DND-41 (cell line): ENCODE measurements around the gene UPP1.

ENCODE experiments used
- ATAC-seq: fragments of 200-7000 bp; cut with Tn5 transposase; 3 replicates; pipeline ENCODE4 v1.9.1; 2021; ENCODE audit warnings: low read depth; ENCODE audit not compliant: insufficient read depth
- DNase-seq: peaks from one replicate; pipeline ENCODE4 v3.0.0-alpha.2; 2020
- H2AFZ ChIP-seq: 2 replicates; pipeline ENCODE4 v1.6.0; 2012; ENCODE audit warnings: low read depth, low read length
- H3K27ac ChIP-seq: 2 replicates; pipeline ENCODE4 v1.5.1; 2012; ENCODE audit warnings: low read length, inconsistent platforms
- H3K27me3 ChIP-seq: fragments of 200-600 bp; sonication (generic); 2 replicates; pipeline ENCODE4 v1.6.0; 2012; ENCODE audit warnings: low read length, mild to moderate bottlenecking, inconsistent platforms; ENCODE audit not compliant: insufficient read depth, poor library complexity
- H3K36me3 ChIP-seq: 2 replicates; pipeline ENCODE4 v1.5.1; 2012; ENCODE audit warnings: low read length, inconsistent platforms; ENCODE audit not compliant: insufficient read depth
- H3K4me1 ChIP-seq: 2 replicates; pipeline ENCODE4 v1.5.1; 2012; ENCODE audit warnings: mild to moderate bottlenecking, low read length; ENCODE audit not compliant: insufficient read depth
- H3K4me2 ChIP-seq: 2 replicates; pipeline ENCODE4 v1.6.0; 2012; ENCODE audit warnings: mild to moderate bottlenecking, moderate library complexity, low read length, inconsistent platforms; ENCODE audit not compliant: insufficient read depth
- H3K4me3 ChIP-seq, 2 experiments: fragments of 200-600 bp in 1 of 2; shearing (Covaris generic) in 1 of 2; 2 replicates each; pipeline ENCODE4 v1.5.1; 2012 to 2016; ENCODE audit warnings: inconsistent platforms in 2 of 2, low read length in 2 of 2, mild to moderate bottlenecking in 2 of 2, low read depth in 1 of 2, moderate library complexity in 1 of 2
- H3K79me2 ChIP-seq: 2 replicates; pipeline ENCODE4 v1.6.0; 2012; ENCODE audit warnings: low read length, inconsistent platforms; ENCODE audit not compliant: insufficient read depth
- H3K9ac ChIP-seq: 2 replicates; pipeline ENCODE4 v1.6.0; 2012; ENCODE audit warnings: low read depth, mild to moderate bottlenecking, inconsistent platforms, low read length, moderate library complexity
- H3K9me3 ChIP-seq: 2 replicates; pipeline ENCODE4 v1.5.1; 2012; ENCODE audit warnings: low read length, moderate library complexity, mild to moderate bottlenecking, inconsistent platforms; ENCODE audit not compliant: insufficient read depth, severe bottlenecking
- H4K20me1 ChIP-seq: 2 replicates; pipeline ENCODE4 v1.6.0; 2012; ENCODE audit warnings: low read length; ENCODE audit not compliant: insufficient read depth
- CTCF ChIP-seq: IDR thresholded peaks from 2 replicates; pipeline ENCODE4 v1.5.1; 2012; ENCODE audit warnings: borderline replicate concordance, low read length, moderate library complexity, mild to moderate bottlenecking; ENCODE audit not compliant: poor library complexity, severe bottlenecking; ENCODE audit errors: extremely low read depth
- EZH2 ChIP-seq: IDR thresholded peaks from 3 replicates; pipeline ENCODE4 v1.6.1; 2012; ENCODE audit warnings: borderline replicate concordance, low read depth, mild to moderate bottlenecking, moderate library complexity, low read length, inconsistent platforms; ENCODE audit not compliant: severe bottlenecking

UPP1 gene

GRCh38 chr7:48097521-48098231 is 8.6 kb downstream of the UPP1 start:
- no peaks in the 10 kb centered on the region for H3K4me1 ChIP-seq
- H3K27me3 ChIP-seq: no peaks in the 10 kb centered on the region
- no peak for ATAC-seq
- no peaks in the 10 kb centered on the region; the same call in 1 of the 2 replicates for H4K20me1 ChIP-seq
- H3K4me2 ChIP-seq: no peak overlapping the region
- H3K9ac ChIP-seq: no peak overlapping the region
- TF ChIP-seq EZH2 (no peak), CTCF (no peak)
- no peak overlapping the region for H2AFZ ChIP-seq
- no peaks in the 10 kb centered on the region for H3K79me2 ChIP-seq
- no peak overlapping the region for H3K27ac ChIP-seq
- no peaks in the 10 kb centered on the region for H3K36me3 ChIP-seq
- no peak for DNase-seq
- no peaks in the 10 kb centered on the region for H3K9me3 ChIP-seq
- H3K4me3 ChIP-seq: no peak overlapping the region

GRCh38 chr7:48098846-48099245 is 9.8 kb downstream of the UPP1 start:
- H3K9ac ChIP-seq: no peak overlapping the region
- no peak overlapping the region for H3K27ac ChIP-seq
- DNase-seq: no peak
- H3K79me2 ChIP-seq: no peaks in the 10 kb centered on the region
- no peaks in the 10 kb centered on the region for H3K36me3 ChIP-seq
- no peak for ATAC-seq
- H4K20me1 ChIP-seq: no peaks in the 10 kb centered on the region; the same call in 1 of the 2 replicates
- no peaks in the 10 kb centered on the region for H3K27me3 ChIP-seq
- no peak overlapping the region for H2AFZ ChIP-seq
- TF ChIP-seq EZH2: no peak
- no peak for TF ChIP-seq CTCF
- H3K4me2 ChIP-seq: no peak overlapping the region
- H3K9me3 ChIP-seq: no peaks in the 10 kb centered on the region
- H3K4me1 ChIP-seq: no peaks in the 10 kb centered on the region
- no peak overlapping the region for H3K4me3 ChIP-seq

GRCh38 chr7:48099781-48100180 is 10.7 kb downstream of the UPP1 start:
- Histone ChIP-seq H3K79me2 (no peaks in the 10 kb centered on the region), H3K36me3 (no peaks in the 10 kb centered on the region), H2AFZ (no peak overlapping the region), H3K27me3 (no peaks in the 10 kb centered on the region), H3K27ac (no peak overlapping the region), H3K4me3 (no peak overlapping the region), H3K9me3 (no peaks in the 10 kb centered on the region), H3K4me2 (no peak overlapping the region), H3K4me1 (no peaks in the 10 kb centered on the region), H3K9ac (no peak overlapping the region), H4K20me1 (no peaks in the 10 kb centered on the region; the same call in 1 of the 2 replicates)
- TF ChIP-seq EZH2: no peak
- no peak for TF ChIP-seq CTCF
- DNase-seq: no peak
- no peak for ATAC-seq

GRCh38 chr7:48101352-48101751 is 12.3 kb downstream of the UPP1 start:
- Histone ChIP-seq H2AFZ (no peak overlapping the region), H3K36me3 (no peaks in the 10 kb centered on the region), H4K20me1 (no peaks in the 10 kb centered on the region; the same call in 1 of the 2 replicates), H3K79me2 (no peaks in the 10 kb centered on the region), H3K9me3 (no peaks in the 10 kb centered on the region), H3K4me3 (no peak overlapping the region), H3K9ac (no peak overlapping the region), H3K4me1 (no peaks in the 10 kb centered on the region), H3K27ac (no peak overlapping the region), H3K4me2 (no peak overlapping the region), H3K27me3 (no peaks in the 10 kb centered on the region)
- no peak for TF ChIP-seq CTCF
- no peak for TF ChIP-seq EZH2
- ATAC-seq: no peak
- no peak for DNase-seq
